HG02678 (cell line): ENCODE data around the gene FOXL2NB.

Experiments used
- ATAC-seq: cut with Tn5 transposase; IDR thresholded peaks from one replicate; pipeline ENCODE4 v1.9.1; 2021; ENCODE audit warnings: mild to moderate bottlenecking, moderate library complexity; ENCODE audit not compliant: unreplicated experiment

The FOXL2NB gene

GRCh38 chr3:138987181-138987580, 40.2 kb downstream of the FOXL2NB start:
- ATAC-seq: no peak

GRCh38 chr3:138995706-138996105, 48.7 kb downstream of the FOXL2NB start:
- ATAC-seq: no peak
